GM12874 (cell line): ENCODE data around the gene ANKRD28.

Experiments
- CTCF ChIP-seq: IDR thresholded peaks from 2 replicates; pipeline ENCODE4 v1.5.1; 2011; ENCODE audit warnings: low read depth, mild to moderate bottlenecking, control low read depth, low read length, moderate library complexity; ENCODE audit not compliant: insufficient read depth

The ANKRD28 gene

DNA sequence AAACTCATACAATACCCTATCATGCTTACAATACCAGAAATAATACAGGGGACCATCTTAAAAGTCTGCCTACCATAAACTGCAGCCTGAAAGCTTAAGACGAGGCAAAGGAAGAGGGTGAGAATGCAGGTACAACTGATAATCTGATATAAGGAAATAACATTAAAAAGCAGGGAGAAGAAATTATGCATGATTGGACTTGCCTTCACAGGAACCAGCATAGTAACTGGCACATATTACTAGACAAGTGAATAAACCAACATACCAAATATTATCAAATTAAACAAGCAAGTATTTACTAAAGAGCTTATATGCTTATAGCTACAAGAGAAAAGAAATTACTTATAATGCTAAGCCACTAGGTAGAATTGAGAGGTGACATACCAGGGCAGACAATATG lies 18.7 kb downstream of the ANKRD28 start:
- TF ChIP-seq CTCF, result no peak

GRCh38 chr3:15778332-15778858 lies 19.4 kb downstream of the ANKRD28 start:
- no peak for TF ChIP-seq CTCF

DNA sequence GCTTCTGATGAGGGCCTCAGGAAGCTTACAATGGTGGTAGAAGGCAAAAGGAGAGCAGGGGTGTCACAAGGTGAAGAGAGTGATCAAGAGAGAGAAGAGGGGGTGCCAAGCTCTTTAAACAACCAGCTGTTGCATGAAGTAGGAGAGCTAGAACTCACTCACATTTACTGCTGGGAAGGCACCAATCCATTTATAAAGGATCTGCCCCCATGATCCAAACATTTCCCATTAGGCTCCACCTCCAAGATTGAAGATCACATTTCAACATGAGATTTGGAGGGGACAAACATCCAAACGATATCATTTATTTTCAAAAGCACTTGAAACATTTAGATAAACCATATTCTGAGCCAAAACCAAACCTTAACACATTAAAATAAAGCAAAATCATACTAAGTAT lies 26.3 kb downstream of the ANKRD28 start:
- no peak for TF ChIP-seq CTCF

- TF ChIP-seq CTCF, result no peak
Measured at GRCh38 chr3:15769256-15769915, 28.4 kb downstream of the ANKRD28 start.

DNA sequence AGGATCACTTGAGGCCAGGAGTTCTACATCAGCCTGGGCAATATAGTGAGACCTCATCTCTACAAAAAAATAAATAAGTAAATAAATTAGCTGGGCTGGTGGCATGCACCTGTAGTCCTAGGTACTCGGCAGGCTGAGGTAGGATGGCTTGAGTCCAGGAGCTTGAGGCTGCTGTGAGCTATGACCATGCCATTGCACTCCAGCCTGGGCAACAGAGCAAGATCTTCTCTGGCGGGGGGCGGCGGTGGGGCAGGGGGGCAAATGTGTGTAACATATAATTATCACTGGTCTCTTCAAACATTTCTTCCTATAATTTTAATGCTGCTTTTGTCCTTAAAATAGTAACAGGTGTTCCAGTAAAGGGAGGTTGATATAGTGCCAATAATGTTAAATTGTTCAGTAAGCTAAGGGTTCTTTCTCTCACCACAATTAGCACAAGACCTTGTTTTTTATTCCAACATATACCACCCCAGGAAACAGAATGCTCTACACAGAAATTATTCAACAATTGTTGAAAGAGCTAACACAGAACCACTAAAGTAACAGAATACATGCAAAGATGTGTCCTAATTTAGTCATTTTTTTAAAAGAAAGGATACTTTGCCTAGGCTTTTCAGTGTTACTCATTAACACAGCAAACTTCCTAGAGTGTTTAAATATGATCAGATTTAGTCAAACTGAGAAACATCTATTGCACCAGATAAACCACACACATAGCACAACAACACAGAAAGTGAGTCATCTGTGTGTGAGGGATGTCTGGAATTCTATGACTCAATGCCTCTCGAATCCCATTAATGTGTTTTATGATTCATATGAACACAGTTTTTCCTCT lies 29.1 kb downstream of the ANKRD28 start:
- no peak for TF ChIP-seq CTCF

- no peak for TF ChIP-seq CTCF
Measured at GRCh38 chr3:15766406-15766805, 31.4 kb downstream of the ANKRD28 start.

GRCh38 chr3:15758295-15758694 lies 39.5 kb downstream of the ANKRD28 start:
- TF ChIP-seq CTCF, result no peak
